ENCODE results near the gene TNP1. TPM values are rescaled to one million over a fixed set of nuclear protein-coding genes. Genes with fewer than 3 reads are reported as not detected.

TNP1 gene
- total and polyA plus RNA-seq, 2 experiments from 2014 or later: not detected

- Histone ChIP-seq H3F3A (replicated peaks; ENCODE audit: low read depth) (no peaks in the 10 kb centered on the region), H4K20me1 (replicated peaks; ENCODE audit: insufficient read depth) (no peaks in the 10 kb centered on the region), H3K4me3 (no peak overlapping the region), H3K79me2 (replicated peaks; ENCODE audit: insufficient read depth) (no peaks in the 10 kb centered on the region), H3K27me3 (ENCODE audit: insufficient read depth) (no peaks in the 10 kb centered on the region), H2AFZ (no peak overlapping the region), H3K9me2 (ENCODE audit: insufficient read depth) (peaks cover 6% of the 10 kb centered on the region; the same call in 1 of the 2 replicates), H3K4me2 (no peak overlapping the region), H3K27ac (ENCODE audit: low read depth) (no peak overlapping the region), H3K36me3 (ENCODE audit: insufficient read depth) (no peaks in the 10 kb centered on the region), H3K4me1 (ENCODE audit: insufficient read depth) (no peaks in the 10 kb centered on the region)
- H3K27ac Mint-ChIP-seq: no peak overlapping the region
- H3K9me3 Mint-ChIP-seq: peaks cover 10% of the 10 kb centered on the region
- ATAC-seq: no peak
- H3K4me3 Mint-ChIP-seq: no peak overlapping the region
- no peaks in the 10 kb centered on the region for H3K27me3 Mint-ChIP-seq (ENCODE audit: insufficient read depth, low read depth, poor library complexity)
- H3K36me3 Mint-ChIP-seq (ENCODE audit: low read depth): peaks cover 4% of the 10 kb centered on the region; the same call in 2 of the 3 replicates
- DNase-seq (ENCODE audit: low spot score): no peak
- TF ChIP-seq EZH2 (IDR thresholded peaks at IDR 0.05; ENCODE audit: low read depth, unreplicated experiment) (no peak), ZNF462 (CRISPR knock-in tag; IDR thresholded peaks at IDR 0.05) (no peak), POLR2AphosphoS5 (IDR thresholded peaks at IDR 0.05; ENCODE audit: low read depth) (no peak), STAT1 (IDR thresholded peaks at IDR 0.05; ENCODE audit: unreplicated experiment) (no peak), ZNF331 (CRISPR knock-in tag; IDR thresholded peaks at IDR 0.05; ENCODE audit: low read depth) (no peak), JUNB (IDR thresholded peaks at IDR 0.05; ENCODE audit: unreplicated experiment) (no peak), EZH2phosphoT487 (IDR thresholded peaks at IDR 0.05; ENCODE audit: unreplicated experiment) (no peak), NANOG (IDR thresholded peaks at IDR 0.05; ENCODE audit: borderline replicate concordance) (no peak), CTCF (conservative IDR thresholded peaks at IDR 0.05; ENCODE audit: low read depth in 2 of 2) (no peak), REST (IDR thresholded peaks at IDR 0.05; ENCODE audit: unreplicated experiment) (no peak), ETS1 (IDR thresholded peaks at IDR 0.05) (no peak), ZNF114 (CRISPR knock-in tag; IDR thresholded peaks at IDR 0.05) (no peak), CREB1 (CRISPR knock-in tag; IDR thresholded peaks at IDR 0.05; ENCODE audit: low read depth) (no peak)
- peaks cover 6% of the 10 kb centered on the region; the same call in 2 of the 3 replicates for H3K4me1 Mint-ChIP-seq
Measured at GRCh38 chr2:216897561-216898203, 37.8 kb upstream of the TNP1 start.
